OCI-LY1 (cell line): ENCODE data around the gene PTPRCAP.

Experiments
- CTCF ChIP-seq: fragments of 200-600 bp; sonication (generic), shearing (Covaris generic); IDR thresholded peaks from 2 replicates; pipeline ENCODE4 v1.5.1; 2017; ENCODE audit warnings: mild to moderate bottlenecking, antibody characterized with exemption, low read length, moderate library complexity, mixed read lengths
- EZH2 ChIP-seq: fragments of 200-600 bp; sonication (generic), shearing (Covaris generic); IDR thresholded peaks from 2 replicates; pipeline ENCODE4 v1.8.0; 2017; ENCODE audit warnings: borderline replicate concordance, mixed run types, mild to moderate bottlenecking, antibody characterized with exemption, low read length, moderate library complexity, mixed read lengths

- TF ChIP-seq CTCF = no peak
- no peak for TF ChIP-seq EZH2
Measured at GRCh38 chr11:67435031-67435726, 2.3 kb downstream of the PTPRCAP start.
